ENCODE results near the gene PLAC1.

DNA sequence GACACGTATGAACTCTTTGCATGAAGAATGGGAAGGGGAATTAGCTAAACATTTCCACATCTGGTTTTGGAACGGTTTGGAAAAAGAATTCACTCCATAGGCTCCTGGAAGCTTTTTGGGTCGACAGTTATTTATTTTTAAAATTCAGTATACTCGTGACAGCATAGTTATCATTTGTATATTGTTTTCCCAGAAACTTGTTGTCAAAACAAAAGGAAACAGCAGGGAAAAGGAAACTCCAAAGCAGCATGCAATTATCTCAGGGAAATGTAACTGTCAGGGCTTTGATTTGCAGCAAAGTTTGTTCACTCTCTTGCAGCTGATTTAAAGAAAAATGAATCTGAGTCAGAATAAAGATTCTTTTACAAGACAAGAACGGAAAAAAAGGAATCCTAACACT lies 86.5 kb downstream of the PLAC1 start:
- TF ChIP-seq, protein P1, sequence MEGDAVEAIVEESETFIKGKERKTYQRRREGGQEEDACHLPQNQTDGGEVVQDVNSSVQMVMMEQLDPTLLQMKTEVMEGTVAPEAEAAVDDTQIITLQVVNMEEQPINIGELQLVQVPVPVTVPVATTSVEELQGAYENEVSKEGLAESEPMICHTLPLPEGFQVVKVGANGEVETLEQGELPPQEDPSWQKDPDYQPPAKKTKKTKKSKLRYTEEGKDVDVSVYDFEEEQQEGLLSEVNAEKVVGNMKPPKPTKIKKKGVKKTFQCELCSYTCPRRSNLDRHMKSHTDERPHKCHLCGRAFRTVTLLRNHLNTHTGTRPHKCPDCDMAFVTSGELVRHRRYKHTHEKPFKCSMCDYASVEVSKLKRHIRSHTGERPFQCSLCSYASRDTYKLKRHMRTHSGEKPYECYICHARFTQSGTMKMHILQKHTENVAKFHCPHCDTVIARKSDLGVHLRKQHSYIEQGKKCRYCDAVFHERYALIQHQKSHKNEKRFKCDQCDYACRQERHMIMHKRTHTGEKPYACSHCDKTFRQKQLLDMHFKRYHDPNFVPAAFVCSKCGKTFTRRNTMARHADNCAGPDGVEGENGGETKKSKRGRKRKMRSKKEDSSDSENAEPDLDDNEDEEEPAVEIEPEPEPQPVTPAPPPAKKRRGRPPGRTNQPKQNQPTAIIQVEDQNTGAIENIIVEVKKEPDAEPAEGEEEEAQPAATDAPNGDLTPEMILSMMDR (conservative IDR thresholded peaks at IDR 0.05; ENCODE audit: low read depth, low read length): no peak
- TF ChIP-seq EZH2 (IDR thresholded peaks at IDR 0.05; ENCODE audit: low read length, unreplicated experiment): no peak
